ENCODE results near the gene CARMIL3.

GRCh38 chr14:24063263-24063836 is 11.5 kb downstream of the CARMIL3 start:
- TF ChIP-seq POLR2A (IDR thresholded peaks at IDR 0.05) (no peak), CTCF (IDR thresholded peaks at IDR 0.05) (no peak)
